Stimulated activated CD8-positive, alpha-beta memory T cell treated with anti-CD3 and anti-CD28 coated beads, Interleukin-12 subunit alpha, Interleukin-12 subunit beta, amount 100 ng/mL, for 1 hour (primary cell): ENCODE data around the gene DMTF1.
"Not testable (repeated sequence)": the region's sequence is repeated elsewhere in the genome, so short reads cannot be mapped to it uniquely, and the experiment has no call there.

Source experiments
- DNase-seq: peaks from one replicate; pipeline ENCODE4 v3.0.0-alpha.2; 2020; ENCODE audit warnings: low read depth

The DMTF1 gene, protein sequence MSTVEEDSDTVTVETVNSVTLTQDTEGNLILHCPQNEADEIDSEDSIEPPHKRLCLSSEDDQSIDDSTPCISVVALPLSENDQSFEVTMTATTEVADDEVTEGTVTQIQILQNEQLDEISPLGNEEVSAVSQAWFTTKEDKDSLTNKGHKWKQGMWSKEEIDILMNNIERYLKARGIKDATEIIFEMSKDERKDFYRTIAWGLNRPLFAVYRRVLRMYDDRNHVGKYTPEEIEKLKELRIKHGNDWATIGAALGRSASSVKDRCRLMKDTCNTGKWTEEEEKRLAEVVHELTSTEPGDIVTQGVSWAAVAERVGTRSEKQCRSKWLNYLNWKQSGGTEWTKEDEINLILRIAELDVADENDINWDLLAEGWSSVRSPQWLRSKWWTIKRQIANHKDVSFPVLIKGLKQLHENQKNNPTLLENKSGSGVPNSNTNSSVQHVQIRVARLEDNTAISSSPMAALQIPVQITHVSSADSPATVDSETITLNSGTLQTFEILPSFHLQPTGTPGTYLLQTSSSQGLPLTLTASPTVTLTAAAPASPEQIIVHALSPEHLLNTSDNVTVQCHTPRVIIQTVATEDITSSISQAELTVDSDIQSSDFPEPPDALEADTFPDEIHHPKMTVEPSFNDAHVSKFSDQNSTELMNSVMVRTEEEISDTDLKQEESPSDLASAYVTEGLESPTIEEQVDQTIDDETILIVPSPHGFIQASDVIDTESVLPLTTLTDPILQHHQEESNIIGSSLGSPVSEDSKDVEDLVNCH

GRCh38 chr7:87152112-87152896, at the start of gene DMTF1:
Gene DMTF1, plus strand, starts transcription at chr7:87152453. Its CDS starts 12,489 bp downstream, at chr7:87164942.
- DNase-seq: peak; percentile 77

DNA sequence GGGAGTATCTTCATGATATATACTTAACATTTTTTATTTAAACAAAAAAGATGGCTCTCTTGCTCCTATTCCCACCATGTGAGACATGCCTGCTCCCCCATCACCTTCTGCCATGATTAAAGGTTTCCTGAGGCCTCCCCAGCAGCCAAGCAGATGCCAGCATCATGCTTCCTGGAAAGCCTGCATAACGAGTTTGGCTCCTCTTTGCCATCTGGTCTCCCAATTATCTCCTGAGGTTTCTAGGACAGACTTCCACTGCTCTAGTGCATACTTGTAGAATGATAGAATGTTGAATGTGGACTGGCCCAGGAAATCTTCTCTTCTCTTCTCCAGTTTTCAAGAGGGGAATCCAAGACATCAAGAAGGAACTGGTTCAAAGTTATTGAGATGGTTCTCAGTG, 46.9 kb upstream of the DMTF1 start:
- DNase-seq: no peak

DNA sequence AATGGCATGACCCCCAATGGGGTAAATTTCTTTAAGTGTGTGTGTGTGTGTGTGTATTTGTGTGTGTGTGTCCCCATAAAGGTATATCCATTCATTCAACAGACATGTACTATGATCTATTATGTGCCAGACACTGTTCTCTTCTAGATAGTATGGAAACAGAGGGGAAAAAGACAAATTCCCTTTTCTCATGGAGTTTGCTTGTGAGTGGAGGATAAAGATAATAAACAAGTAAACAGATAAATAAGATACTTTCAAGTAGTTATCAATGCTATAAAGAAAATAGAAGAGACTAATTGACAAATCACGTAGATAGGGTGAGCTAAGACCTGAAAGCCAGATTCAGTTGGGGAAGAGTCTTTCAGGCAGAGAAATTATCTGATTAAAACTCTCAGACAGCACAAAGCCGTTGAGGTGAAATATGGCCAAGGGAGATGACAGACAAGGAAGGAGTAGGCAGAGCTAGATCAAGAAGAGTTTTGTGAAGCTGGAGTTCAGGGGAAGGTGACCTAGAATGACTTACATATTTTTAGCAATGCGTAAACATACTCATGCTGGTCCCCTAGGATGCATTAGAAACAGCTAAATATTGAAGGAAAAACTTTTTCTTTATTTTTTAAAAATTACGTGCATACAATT, 45.2 kb upstream of the DMTF1 start:
- no peak for DNase-seq

DNA sequence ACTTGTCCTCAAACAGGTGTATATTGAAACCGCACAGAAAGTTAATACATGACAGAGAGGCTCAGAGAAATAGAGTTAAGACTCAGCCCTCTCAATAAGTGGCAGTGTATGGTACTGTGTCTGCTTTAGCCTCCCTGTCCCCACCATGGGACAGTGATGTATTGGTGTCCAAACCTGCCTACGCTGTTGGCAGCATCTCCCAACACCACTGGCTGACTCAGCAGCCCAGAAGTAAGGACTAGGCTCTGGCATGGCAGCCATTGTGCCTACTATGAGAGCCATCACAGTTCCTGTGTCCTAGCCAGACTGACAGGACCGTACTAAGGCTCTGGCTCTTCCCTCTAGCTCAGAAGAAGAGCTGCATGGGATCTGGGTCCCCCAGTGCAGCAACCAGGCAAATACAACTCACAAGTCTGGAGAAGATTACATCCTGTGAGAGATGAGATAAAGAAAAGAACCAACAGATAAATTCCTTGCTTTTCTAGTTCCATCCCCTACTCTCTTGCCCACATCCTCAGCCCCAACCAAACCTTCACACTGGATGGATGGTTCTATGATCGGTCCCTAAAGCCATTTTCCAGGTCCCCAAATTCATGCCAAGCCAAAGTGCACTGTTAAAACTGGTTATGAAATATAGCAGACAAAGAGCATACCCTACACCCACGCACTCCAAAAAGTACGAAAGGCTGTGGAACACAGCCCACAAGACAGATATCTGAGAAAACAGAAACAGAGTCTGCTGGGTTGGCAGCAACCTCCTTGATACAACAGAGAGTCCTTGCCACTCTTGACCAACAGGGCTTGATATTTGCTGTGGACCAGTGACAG, 44.1 kb upstream of the DMTF1 start:
- no peak for DNase-seq

DNA sequence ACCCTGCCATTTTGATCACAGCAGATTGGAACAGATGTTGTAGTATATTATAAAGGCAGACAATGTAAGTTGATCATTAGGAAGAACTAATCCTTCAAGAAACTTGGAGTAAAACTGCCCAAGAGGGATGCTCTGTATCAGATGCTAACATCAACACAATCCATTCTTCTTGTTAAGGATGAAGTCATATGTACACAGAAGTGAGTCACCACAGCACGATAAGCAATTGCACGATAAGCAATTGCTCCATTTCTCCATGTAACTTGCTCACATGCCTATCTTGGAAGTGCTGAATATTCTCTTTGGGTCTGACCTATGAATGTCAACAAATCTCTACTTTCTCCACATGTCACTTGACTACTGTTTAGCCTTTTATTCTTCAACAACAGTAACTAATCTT, 41.5 kb upstream of the DMTF1 start:
- DNase-seq: no peak

- DNase-seq: no peak
Observed at GRCh38 chr7:87111877-87112276, 40.4 kb upstream of the DMTF1 start.

- no peak for DNase-seq
Observed at GRCh38 chr7:87113077-87113476, 39.2 kb upstream of the DMTF1 start.

GRCh38 chr7:87113904-87114303, 38.3 kb upstream of the DMTF1 start:
- DNase-seq: not testable (repeated sequence)

GRCh38 chr7:87115772-87116171, 36.5 kb upstream of the DMTF1 start:
- DNase-seq: not testable (repeated sequence)

- DNase-seq: no peak
Observed at GRCh38 chr7:87116315-87116714, 35.9 kb upstream of the DMTF1 start.

- DNase-seq: no peak
Observed at GRCh38 chr7:87119581-87119980, 32.7 kb upstream of the DMTF1 start.

GRCh38 chr7:87123105-87123504, 29.1 kb upstream of the DMTF1 start:
- DNase-seq: no peak

GRCh38 chr7:87127019-87127418, 25.2 kb upstream of the DMTF1 start:
- no peak for DNase-seq

- DNase-seq: no peak
Observed at GRCh38 chr7:87128861-87129267, 23.4 kb upstream of the DMTF1 start.

- DNase-seq: no peak
Observed at GRCh38 chr7:87129332-87129731, 22.9 kb upstream of the DMTF1 start.

DNA sequence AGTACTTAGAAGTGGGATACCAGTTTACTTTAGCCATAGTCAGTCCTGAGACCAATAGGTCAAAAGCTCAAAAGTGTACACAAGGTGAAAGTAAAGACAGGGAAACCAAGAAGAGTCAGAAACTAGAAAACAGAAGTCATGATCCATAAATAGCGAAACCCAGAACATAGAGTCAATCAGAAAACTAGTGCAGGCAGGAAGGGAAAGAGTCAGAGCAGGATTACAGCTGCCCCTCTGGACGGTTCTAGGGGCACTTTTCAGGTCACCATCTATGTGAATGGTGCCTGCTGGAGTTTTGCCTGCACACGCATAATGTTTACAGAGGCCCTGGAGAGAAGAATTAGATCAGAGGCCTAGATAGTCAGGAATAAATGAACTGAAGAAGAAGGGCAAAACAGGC, 22.4 kb upstream of the DMTF1 start:
- DNase-seq: no peak

DNA sequence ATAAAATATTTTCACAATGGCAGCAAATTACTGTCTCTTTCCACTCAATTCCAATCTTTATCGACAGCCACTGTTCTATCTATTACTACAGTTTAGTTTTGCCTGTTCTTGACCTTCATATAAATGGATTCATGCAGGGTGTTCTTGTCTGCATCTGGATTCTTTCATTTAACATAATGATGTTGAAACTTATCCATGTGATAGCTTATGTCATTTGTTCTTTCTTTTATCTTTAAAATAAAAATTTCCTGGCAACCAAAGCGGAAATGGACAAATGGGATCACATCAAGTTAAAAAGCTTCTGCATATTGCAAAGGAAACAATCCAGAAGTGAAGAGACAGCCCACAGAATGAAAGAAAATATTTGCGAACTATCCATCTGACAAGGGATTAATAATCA, 20.5 kb upstream of the DMTF1 start:
- DNase-seq: no peak

DNA sequence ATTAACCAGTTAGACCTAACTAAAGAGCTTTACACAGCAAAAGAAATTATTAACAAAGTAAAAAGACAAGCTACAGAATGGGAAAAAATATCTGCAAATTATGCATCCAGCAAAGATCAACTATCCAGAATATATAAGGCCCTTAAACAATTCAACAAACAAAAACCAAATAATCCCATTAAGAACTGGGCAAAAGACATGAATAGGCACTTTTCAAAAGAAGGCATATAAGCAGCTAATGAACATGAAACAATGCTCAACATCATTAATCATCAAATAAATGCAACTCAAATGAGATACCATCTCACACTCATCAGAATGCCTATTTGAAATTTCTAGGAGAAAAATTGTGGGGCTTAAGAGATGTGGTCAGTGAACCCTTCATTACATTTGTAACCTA, 15.0 kb upstream of the DMTF1 start:
- DNase-seq: no peak

- DNase-seq: no peak
Observed at GRCh38 chr7:87139514-87139913, 12.7 kb upstream of the DMTF1 start.

GRCh38 chr7:87140271-87140748, 11.9 kb upstream of the DMTF1 start:
- DNase-seq: no peak

DNA sequence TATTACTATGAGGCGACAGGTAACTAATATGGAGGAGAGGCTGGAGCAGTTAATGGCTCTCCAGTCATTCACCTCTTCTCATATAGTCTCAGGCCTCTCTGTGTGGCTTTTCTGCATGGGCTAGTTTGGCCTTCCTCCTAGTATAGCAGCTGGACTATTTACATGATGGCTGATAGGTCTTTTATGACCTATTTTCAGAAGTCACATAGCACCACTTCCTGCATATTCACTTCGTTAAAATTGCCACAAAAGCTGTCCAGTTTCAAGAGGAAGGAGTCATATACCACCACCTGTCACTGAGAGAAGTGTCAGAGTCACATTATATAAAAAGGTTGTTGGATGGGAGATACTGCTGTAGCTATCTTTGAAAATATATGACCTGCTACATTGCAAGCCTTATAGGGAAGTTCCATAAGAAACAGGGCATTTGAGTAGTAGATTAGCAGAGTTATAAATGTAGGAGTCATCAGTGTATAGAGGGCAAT, 8.0 kb upstream of the DMTF1 start:
- DNase-seq: no peak
